ENCODE measurements around the gene KCNQ5.

Gene KCNQ5

GRCh38 chr6:72595812-72596211 is 26.1 kb upstream of the KCNQ5 start:
- Histone ChIP-seq H3K4me3 (ENCODE audit: low read depth, low read length) (no peak overlapping the region), H3K27ac (no peak overlapping the region), H3K36me3 (no peaks in the 10 kb centered on the region), H3K9me3 (ENCODE audit: severe bottlenecking) (no peaks in the 10 kb centered on the region), H3K27me3 (ENCODE audit: insufficient read depth, low read depth, severe bottlenecking) (no peaks in the 10 kb centered on the region)
- DNase-seq, result no peak
- no peak for TF ChIP-seq CTCF (IDR thresholded peaks at IDR 0.05; ENCODE audit: low read depth, low read length)

GRCh38 chr6:72616406-72617015 is 5.4 kb upstream of the KCNQ5 start:
- no peak overlapping the region for H3K27ac ChIP-seq
- no peaks in the 10 kb centered on the region for H3K36me3 ChIP-seq
- TF ChIP-seq CTCF (IDR thresholded peaks at IDR 0.05; ENCODE audit: low read depth, low read length), result 0 out of 2 replicates have a peak, but pooled peaks have one; percentile 23
- no peaks in the 10 kb centered on the region for H3K9me3 ChIP-seq (ENCODE audit: severe bottlenecking)
- DNase-seq, result no peak
- H3K27me3 ChIP-seq (ENCODE audit: insufficient read depth, low read depth, severe bottlenecking), result no peaks in the 10 kb centered on the region
- no peak overlapping the region for H3K4me3 ChIP-seq (ENCODE audit: low read depth, low read length)

- Histone ChIP-seq H3K9me3 (ENCODE audit: severe bottlenecking) (no peaks in the 10 kb centered on the region), H3K27ac (no peak overlapping the region), H3K4me3 (ENCODE audit: low read depth, low read length) (no peak overlapping the region), H3K36me3 (no peaks in the 10 kb centered on the region; the same call in 1 of the 2 replicates), H3K27me3 (ENCODE audit: insufficient read depth, low read depth, severe bottlenecking) (no peaks in the 10 kb centered on the region)
- DNase-seq, result no peak
- no peak for TF ChIP-seq CTCF (IDR thresholded peaks at IDR 0.05; ENCODE audit: low read depth, low read length)
These were observed 4.1 kb upstream of the KCNQ5 start for GRCh38 chr6:72617721-72618120.

GRCh38 chr6:72619883-72620696 is 1.8 kb upstream of the KCNQ5 start:
- Histone ChIP-seq H3K4me3 (ENCODE audit: low read depth, low read length) (peak overlapping the region; percentile 69), H3K36me3 (peaks cover 6% of the 10 kb centered on the region)
- DNase-seq, result peak; percentile 93

GRCh38 chr6:72620871-72621290 is 983 bp upstream of the KCNQ5 start:
- TF ChIP-seq CTCF (IDR thresholded peaks at IDR 0.05; ENCODE audit: low read depth, low read length), result no peak
- Histone ChIP-seq H3K27me3 (ENCODE audit: insufficient read depth, low read depth, severe bottlenecking) (no peaks in the 10 kb centered on the region), H3K4me3 (ENCODE audit: low read depth, low read length) (peak overlapping the region; percentile 69), H3K36me3 (peaks cover 14% of the 10 kb centered on the region), H3K27ac (peak overlapping the region; percentile 88), H3K9me3 (ENCODE audit: severe bottlenecking) (no peaks in the 10 kb centered on the region)
- DNase-seq, result peak; percentile 16

More at GRCh38 chr6:72619883-72620696, 1.8 kb upstream of the KCNQ5 start:
- Histone ChIP-seq H3K9me3 (ENCODE audit: severe bottlenecking) (no peaks in the 10 kb centered on the region), H3K27ac (peak overlapping the region; percentile 88), H3K27me3 (ENCODE audit: insufficient read depth, low read depth, severe bottlenecking) (no peaks in the 10 kb centered on the region)
- no peak for TF ChIP-seq CTCF (IDR thresholded peaks at IDR 0.05; ENCODE audit: low read depth, low read length)
